Gastroesophageal sphincter (tissue), 4 donors: Measurements from ENCODE around the gene TBXT. TPM values are rescaled to one million over a fixed set of nuclear protein-coding genes. Genes with fewer than 3 reads are reported as not detected.

ENCODE experiments used
- ATAC-seq: fragments of 150-250 bp; one replicate; pipeline ENCODE4 v1.9.1; 2016; ENCODE audit warnings: mild to moderate bottlenecking, moderate library complexity
- H3K27ac ChIP-seq, 4 donors: fragments of 200-600 bp; sonication (generic) in 3 of 4; 1 replicate in 3 of 4; 2 replicates in 1 of 4; pipeline ENCODE4 v1.5.1; 2016 to 2019
- H3K27me3 ChIP-seq: fragments of 200-600 bp; sonication (generic); one replicate; pipeline ENCODE4 v1.5.1; 2019
- H3K36me3 ChIP-seq, 2 donors: fragments of 200-600 bp; sonication (generic); one replicate each; pipeline ENCODE4 v1.5.1; 2019; ENCODE audit warnings: control low read depth in 1 of 2
- H3K4me1 ChIP-seq, 3 donors: fragments of 200-600 bp; sonication (generic); 1 replicate in 2 of 3; 2 replicates in 1 of 3; pipeline ENCODE4 v1.5.1; 2016 to 2019; ENCODE audit warnings: control low read depth in 2 of 3
- H3K4me3 ChIP-seq, 2 donors: fragments of 200-600 bp; sonication (generic); one replicate each; pipeline ENCODE4 v1.5.1; 2019; ENCODE audit warnings: mild to moderate bottlenecking in 1 of 2, moderate library complexity in 1 of 2
- H3K9me3 ChIP-seq, 3 donors: fragments of 200-600 bp; sonication (generic); one replicate each; pipeline ENCODE4 v1.5.1; 2017 to 2019; ENCODE audit warnings: control low read depth in 2 of 3
- CTCF ChIP-seq, 4 experiments: fragments of 200-600 bp in 2 of 4; fragments of 450-650 bp in 2 of 4; sonication (generic) in 1 of 4; IDR thresholded peaks; one replicate each; pipeline ENCODE4 v1.5.1; 2017 to 2019; ENCODE audit warnings: antibody characterized with exemption in 4 of 4, mild to moderate bottlenecking in 2 of 4, moderate library complexity in 2 of 4
- EP300 ChIP-seq: sonication (generic); formaldehyde crosslinking; IDR thresholded peaks from one replicate; pipeline ENCODE4 v1.6.1; 2017; ENCODE audit warnings: antibody characterized with exemption, mild to moderate bottlenecking
- POLR2A ChIP-seq, 2 donors: fragments of 450-650 bp; IDR thresholded peaks; one replicate each; pipeline ENCODE4 v1.6.1; 2017; ENCODE audit warnings: antibody characterized with exemption in 2 of 2, mild to moderate bottlenecking in 2 of 2, moderate library complexity in 1 of 2
- POLR2AphosphoS5 ChIP-seq: sonication (generic); formaldehyde crosslinking; IDR thresholded peaks from one replicate; pipeline ENCODE4 v1.6.1; 2017; ENCODE audit warnings: antibody characterized with exemption
- WGBS, 2 donors: methylation state at CpG; one replicate each; pipeline ENCODE4 v1.1.5; 2018; ENCODE audit warnings: low coverage in 1 of 2; 5-methylcytosine and 5-hydroxymethylcytosine counted together
- total RNA-seq, 4 donors: library from RNA; depleted of rRNA; stranded (reverse); fragments of >200 nt; gene quantifications; one replicate each; pipeline ENCODE4 v1.1.0, GENCODE V29; 2016

The TBXT gene
- total RNA-seq, 4 donors from 2014 or later: not detected

- no peak for TF ChIP-seq EP300
- Histone ChIP-seq H3K4me3 (no peak overlapping the region), H3K27me3 (peaks cover 62% of the 10 kb centered on the region), H3K9me3 (no peaks in the 10 kb centered on the region), H3K27ac (no peak overlapping the region), H3K4me1 (peaks cover 0 to 14% (median 7%) of the 10 kb centered on the region in 3 donors), H3K36me3 (no peaks in the 10 kb centered on the region)
- no peak for ATAC-seq
- WGBS, 2 donors: 3 to 8% methylated on average over 8 of the region's 9 CpGs
Observed at GRCh38 chr6:166173281-166173951, 5.8 kb upstream of the TBXT start.

- TF ChIP-seq CTCF (IDR thresholded peaks at IDR 0.05): no peak
- Histone ChIP-seq H3K27me3 (peaks cover 71% of the 10 kb centered on the region), H3K4me1 (peaks cover 0 to 23% (median 16%) of the 10 kb centered on the region in 3 donors), H3K9me3 (no peaks in the 10 kb centered on the region), H3K4me3 (no peak overlapping the region), H3K36me3 (no peaks in the 10 kb centered on the region), H3K27ac (no peak overlapping the region)
- WGBS, 2 donors: 100% methylated on average over 2 of the region's 3 CpGs; no CpG with 5 or more reads in 1 of the 2 donors
- ATAC-seq: no peak
Observed at GRCh38 chr6:166172546-166172945, 4.9 kb upstream of the TBXT start.

- no peak overlapping the region for H3K4me3 ChIP-seq
- TF ChIP-seq CTCF (IDR thresholded peaks at IDR 0.05) (no peak), EP300 (no peak)
- peaks cover 0 to 38% (median 18%) of the 10 kb centered on the region in 3 donors for H3K4me1 ChIP-seq
- no peaks in the 10 kb centered on the region for H3K36me3 ChIP-seq
- 23 to 62% methylated on average over 3 to 26 of the region's 41 CpGs for WGBS, 2 donors
- no peaks in the 10 kb centered on the region for H3K9me3 ChIP-seq
- no peak for ATAC-seq
- no peak overlapping the region for H3K27ac ChIP-seq
- H3K27me3 ChIP-seq: peaks cover 98% of the 10 kb centered on the region
Observed at GRCh38 chr6:166169549-166170421, 2.1 kb upstream of the TBXT start.

- no peak for TF ChIP-seq POLR2AphosphoS5
- TF ChIP-seq CTCF (IDR thresholded peaks at IDR 0.05): no peak
- TF ChIP-seq POLR2A (IDR thresholded peaks at IDR 0.05): no peak
- TF ChIP-seq EP300: no peak
- Histone ChIP-seq H3K36me3 (no peaks in the 10 kb centered on the region), H3K4me1 (peaks cover 0 to 38% (median 18%) of the 10 kb centered on the region in 3 donors), H3K27me3 (peaks cover 99% of the 10 kb centered on the region), H3K4me3 (peak overlapping the region in 1 of 2 donors; percentile 38), H3K27ac (no peak overlapping the region), H3K9me3 (no peaks in the 10 kb centered on the region)
- no peak for ATAC-seq
- no CpG with 5 or more reads among the region's 65 CpGs for WGBS, 2 donors
Observed at GRCh38 chr6:166168616-166169548, 1.2 kb upstream of the TBXT start.

GRCh38 chr6:166167258-166167731 lies 356 bp downstream of the TBXT start:
- TF ChIP-seq POLR2AphosphoS5 (no peak), CTCF (IDR thresholded peaks at IDR 0.05) (no peak), EP300 (no peak), POLR2A (IDR thresholded peaks at IDR 0.05) (no peak)
- Histone ChIP-seq H3K27me3 (peaks cover 99% of the 10 kb centered on the region), H3K27ac (no peak overlapping the region), H3K9me3 (no peaks in the 10 kb centered on the region), H3K4me1 (peaks cover 0 to 38% (median 18%) of the 10 kb centered on the region in 3 donors), H3K36me3 (no peaks in the 10 kb centered on the region), H3K4me3 (peak overlapping the region in 1 of 2 donors; percentile 38)
- no CpG with 5 or more reads among the region's 44 CpGs for WGBS, 2 donors
- ATAC-seq: no peak
